ENCODE results near the gene ZSWIM6. TPM values are rescaled to one million over a fixed set of nuclear protein-coding genes. Genes with fewer than 3 reads are reported as not detected.

Gene ZSWIM6
- total RNA-seq, 4 donors from 2014 or later = 9.2 to 15.3 (median 11.9) TPM

DNA sequence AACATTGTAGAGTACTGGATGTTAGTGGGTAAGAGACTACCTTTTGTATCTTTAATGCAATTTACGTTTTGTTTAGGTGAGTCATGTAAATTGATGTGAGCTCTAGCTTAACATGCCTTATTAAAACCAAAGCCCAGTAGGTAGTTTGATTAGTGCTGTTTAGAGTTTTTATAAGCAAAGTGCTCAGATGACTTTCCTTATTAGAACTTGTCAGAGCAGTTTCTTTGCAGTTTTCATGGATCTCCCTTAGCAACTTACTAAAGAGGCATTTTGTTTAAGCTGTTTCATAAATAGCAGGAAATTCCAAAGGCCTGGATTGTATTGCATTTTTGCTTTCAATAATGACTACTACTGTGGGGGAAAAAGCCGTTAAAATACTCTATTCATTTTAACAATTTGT, 14.5 kb downstream of the ZSWIM6 start:
- TF ChIP-seq, protein P1, sequence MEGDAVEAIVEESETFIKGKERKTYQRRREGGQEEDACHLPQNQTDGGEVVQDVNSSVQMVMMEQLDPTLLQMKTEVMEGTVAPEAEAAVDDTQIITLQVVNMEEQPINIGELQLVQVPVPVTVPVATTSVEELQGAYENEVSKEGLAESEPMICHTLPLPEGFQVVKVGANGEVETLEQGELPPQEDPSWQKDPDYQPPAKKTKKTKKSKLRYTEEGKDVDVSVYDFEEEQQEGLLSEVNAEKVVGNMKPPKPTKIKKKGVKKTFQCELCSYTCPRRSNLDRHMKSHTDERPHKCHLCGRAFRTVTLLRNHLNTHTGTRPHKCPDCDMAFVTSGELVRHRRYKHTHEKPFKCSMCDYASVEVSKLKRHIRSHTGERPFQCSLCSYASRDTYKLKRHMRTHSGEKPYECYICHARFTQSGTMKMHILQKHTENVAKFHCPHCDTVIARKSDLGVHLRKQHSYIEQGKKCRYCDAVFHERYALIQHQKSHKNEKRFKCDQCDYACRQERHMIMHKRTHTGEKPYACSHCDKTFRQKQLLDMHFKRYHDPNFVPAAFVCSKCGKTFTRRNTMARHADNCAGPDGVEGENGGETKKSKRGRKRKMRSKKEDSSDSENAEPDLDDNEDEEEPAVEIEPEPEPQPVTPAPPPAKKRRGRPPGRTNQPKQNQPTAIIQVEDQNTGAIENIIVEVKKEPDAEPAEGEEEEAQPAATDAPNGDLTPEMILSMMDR (IDR thresholded peaks at IDR 0.05; ENCODE audit: low read depth) = no peak

DNA sequence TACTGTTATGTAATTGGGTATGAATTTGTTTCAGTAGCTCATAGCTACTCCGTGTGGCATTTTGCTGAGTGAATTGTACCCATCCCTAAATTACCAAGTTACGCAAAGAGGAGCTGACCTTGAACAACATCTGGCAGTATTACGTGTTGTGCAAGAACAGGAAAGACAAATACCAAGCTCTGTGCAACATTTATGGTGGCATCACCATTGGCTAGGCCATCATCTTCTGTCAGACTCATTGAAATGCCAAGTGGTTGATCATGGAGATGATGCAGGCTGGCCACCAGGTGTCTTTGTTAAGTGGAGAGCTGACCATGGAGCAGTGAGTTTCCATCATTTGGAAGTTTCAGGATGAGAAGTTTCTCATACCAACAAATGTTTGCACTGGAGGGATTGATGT, 15.0 kb downstream of the ZSWIM6 start:
- TF ChIP-seq, protein P1 (IDR thresholded peaks at IDR 0.05; ENCODE audit: low read depth) = no peak

DNA sequence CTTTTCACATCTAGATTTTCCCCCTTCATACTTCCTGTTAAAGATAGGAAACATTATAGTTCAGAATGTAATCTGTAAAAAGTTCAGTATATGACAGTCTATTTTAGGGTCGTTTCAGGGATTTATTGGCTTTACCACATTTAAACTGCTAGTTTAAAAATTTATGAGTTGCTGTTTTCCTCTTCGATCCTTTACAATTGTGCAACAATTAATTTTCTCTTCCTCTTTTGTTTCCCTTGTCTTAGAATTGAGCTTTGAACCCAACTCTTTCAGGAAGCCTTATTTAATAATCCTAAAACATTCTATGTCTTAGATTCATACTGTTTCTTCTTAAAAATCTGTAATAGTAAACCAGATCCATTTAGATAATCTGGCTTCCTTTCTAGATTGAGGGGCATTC, 16.4 kb downstream of the ZSWIM6 start:
- TF ChIP-seq, protein P1 (IDR thresholded peaks at IDR 0.05; ENCODE audit: low read depth) = no peak

DNA sequence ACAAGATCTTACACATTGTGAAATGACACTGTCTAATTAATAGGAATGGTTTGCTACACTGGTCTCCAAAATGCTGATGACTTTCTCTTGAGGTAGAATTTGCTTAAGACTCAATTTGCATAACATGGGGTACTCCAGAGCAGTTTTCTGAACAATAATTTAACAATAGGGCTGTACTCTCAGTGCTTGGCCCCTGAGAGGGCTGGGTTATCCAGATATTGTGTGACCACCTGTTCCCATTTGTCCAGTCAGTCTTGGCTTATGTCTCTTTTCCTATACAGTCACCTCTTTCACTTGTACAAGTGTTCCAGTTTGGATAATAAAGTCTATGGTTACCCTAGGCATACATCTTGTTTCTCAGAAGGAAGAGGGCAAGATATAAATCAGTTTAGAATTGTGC, 17.9 kb downstream of the ZSWIM6 start:
- TF ChIP-seq, protein P1 (IDR thresholded peaks at IDR 0.05; ENCODE audit: low read depth) = no peak

DNA sequence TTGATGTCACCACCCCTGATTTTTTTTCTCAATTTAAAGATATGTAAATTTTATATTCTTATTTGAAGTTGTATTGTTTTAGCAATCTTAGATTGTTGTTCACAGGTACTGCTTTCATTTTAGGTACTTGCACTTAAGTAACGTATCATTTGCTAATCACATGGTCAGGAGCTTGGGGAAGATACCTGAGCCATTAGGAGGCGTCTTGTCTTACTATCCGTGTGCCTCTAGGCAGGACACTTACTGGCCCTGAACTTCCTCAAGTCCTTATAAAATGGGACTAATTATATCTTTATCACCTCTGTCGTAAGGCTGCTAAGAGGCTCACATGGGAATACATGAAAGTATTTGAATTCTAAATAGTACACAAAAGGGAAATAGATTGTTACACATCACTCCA, 18.5 kb downstream of the ZSWIM6 start:
- TF ChIP-seq, protein P1 (IDR thresholded peaks at IDR 0.05; ENCODE audit: low read depth) = no peak

GRCh38 chr5:61351733-61352132, 19.7 kb downstream of the ZSWIM6 start:
- TF ChIP-seq, protein P1 (IDR thresholded peaks at IDR 0.05; ENCODE audit: low read depth) = no peak

GRCh38 chr5:61352180-61352579, 20.1 kb downstream of the ZSWIM6 start:
- TF ChIP-seq, protein P1 (IDR thresholded peaks at IDR 0.05; ENCODE audit: low read depth) = no peak
